IMR-90 (cell line): ENCODE results near the gene ASTL. TPM values are rescaled to one million over a fixed set of nuclear protein-coding genes. Genes with fewer than 3 reads are reported as not detected.

ENCODE experiments used
- BHLHE40 ChIP-seq: fragments of 150-350 bp; IDR thresholded peaks from 2 replicates; pipeline ENCODE4 v1.6.1; 2016; ENCODE audit warnings: mild to moderate bottlenecking, low read depth, low read length
- MAFK ChIP-seq: IDR thresholded peaks from 2 replicates; pipeline ENCODE4 v1.6.1; 2012; ENCODE audit warnings: low read depth, low read length, improper control_type of control experiment
- polyA plus RNA-seq, 3 experiments: library from polyadenylated mRNA; depleted of rRNA; stranded (reverse); fragments of >200 nt; gene quantifications; 2 replicates each; pipeline ENCODE4 v1.2.3, GENCODE V29; 2012; ENCODE audit warnings: low replicate concordance in 1 of 3
- total RNA-seq: library from RNA; depleted of rRNA; stranded (reverse); fragments of >200 nt; gene quantifications from 2 replicates; pipeline ENCODE4 v1.2.3, GENCODE V29; 2012
- TF ChIP-seq, protein P1 (sequence below): fragments of 150-350 bp; IDR thresholded peaks from 2 replicates; pipeline ENCODE4 v1.6.1; 2016; ENCODE audit warnings: low read depth, mild to moderate bottlenecking, low read length, moderate library complexity, borderline replicate concordance

Gene ASTL
- total and polyA plus RNA-seq, 2 of the 4 experiments (the other 2 are of a cell fraction) = not detected

GRCh38 chr2:96098900-96099590 lies 39.3 kb downstream of the ASTL start (continued):
- TF ChIP-seq MAFK (no peak), BHLHE40 (no peak)
- TF ChIP-seq, protein P1, sequence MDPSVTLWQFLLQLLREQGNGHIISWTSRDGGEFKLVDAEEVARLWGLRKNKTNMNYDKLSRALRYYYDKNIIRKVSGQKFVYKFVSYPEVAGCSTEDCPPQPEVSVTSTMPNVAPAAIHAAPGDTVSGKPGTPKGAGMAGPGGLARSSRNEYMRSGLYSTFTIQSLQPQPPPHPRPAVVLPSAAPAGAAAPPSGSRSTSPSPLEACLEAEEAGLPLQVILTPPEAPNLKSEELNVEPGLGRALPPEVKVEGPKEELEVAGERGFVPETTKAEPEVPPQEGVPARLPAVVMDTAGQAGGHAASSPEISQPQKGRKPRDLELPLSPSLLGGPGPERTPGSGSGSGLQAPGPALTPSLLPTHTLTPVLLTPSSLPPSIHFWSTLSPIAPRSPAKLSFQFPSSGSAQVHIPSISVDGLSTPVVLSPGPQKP = no peak
